Fibroblast of gingiva (primary cell): ENCODE data around the gene MTX3.

ENCODE experiments used
- DNase-seq: peaks from one replicate; pipeline ENCODE4 v3.0.0-alpha.2; 2011; ENCODE audit warnings: low read depth

Gene MTX3

DNA sequence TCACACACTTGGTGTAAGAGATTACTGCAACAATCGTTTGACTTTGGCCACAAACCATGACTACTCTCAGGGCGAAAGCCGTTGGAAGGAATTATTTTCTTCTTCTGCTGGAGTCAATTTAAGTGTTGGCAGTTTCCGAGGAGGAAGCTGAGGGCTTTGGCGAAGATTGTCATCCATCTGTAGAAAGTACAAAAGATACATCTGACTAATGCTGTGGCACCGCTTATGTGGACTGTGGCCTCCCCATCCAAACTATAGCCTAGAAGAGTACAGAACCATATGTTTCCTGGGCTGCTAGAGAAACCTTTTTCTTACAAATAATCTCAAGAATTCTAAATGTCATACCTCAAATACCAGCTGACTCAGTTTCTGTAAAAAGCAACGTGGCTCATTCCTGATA, 7.4 kb downstream of the MTX3 start:
- DNase-seq = no peak

DNA sequence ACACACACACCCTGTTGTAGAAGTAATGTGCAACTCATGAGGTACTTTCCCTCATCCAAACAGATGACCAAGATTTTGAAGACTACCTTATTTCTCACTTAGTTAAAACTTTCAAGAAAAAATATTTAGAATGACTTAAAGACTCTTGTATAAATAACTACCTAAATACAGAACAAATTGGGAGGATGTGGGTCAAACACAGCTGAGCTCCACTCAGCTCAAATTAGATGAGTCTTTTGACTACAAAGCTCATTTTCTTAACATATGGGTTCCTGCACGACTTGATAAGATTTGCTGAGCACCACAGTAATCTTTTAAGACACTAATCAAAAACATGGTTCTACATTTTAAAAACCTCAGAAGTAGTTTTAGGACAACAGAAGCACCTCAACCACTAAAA, 8.9 kb downstream of the MTX3 start:
- DNase-seq = no peak

DNA sequence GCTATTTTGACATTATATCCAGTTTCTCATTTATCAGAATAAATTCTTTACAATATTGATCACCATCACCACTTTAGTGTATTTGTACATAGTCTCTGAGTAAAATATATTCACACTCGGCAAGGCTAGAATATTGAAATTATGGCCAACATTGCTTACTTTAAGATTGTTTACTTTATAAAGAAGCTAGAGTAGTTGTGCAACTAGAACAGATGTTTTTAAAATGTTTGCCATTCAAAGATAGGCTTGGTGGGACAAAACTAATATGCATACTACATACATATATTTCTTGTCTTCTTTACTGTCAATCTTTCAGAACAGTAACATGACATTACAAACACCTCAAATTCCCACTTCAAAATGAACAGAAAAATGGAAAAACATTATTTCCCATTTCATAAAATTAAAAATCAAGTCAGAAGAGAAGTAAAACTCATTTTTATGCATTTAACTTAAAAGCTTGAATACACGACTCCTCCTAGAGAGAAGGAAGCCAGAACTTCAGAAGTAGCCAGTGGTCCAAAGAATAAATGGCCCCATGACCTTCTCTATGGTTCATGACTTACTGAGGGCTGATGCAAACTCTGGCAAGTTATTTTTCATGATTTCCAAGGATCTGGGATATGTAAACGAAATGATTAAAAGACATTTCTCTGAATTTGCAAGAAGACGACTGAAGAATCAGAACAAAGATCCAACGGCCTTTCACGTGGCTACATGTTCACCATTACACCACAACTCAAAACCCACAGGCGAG, 14.1 kb downstream of the MTX3 start:
- DNase-seq = no peak

DNA sequence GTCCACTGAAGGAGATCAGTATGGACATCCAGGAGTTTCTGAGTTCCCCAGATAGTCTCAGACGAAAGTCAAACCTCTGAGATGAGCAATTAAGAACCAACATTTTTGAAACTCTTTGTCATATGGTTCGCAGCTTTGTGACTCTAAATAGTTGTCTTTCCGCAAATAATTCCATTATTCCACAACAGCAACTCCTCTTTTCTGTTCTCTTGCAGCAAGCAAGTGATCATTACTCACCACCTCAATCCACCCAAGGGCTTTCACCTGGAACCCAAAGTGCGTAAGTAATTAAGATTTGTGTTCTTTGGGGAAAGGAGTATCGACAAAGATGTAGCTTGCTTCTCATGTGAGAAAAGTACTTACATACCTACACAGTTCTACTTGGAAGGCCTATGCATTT, 15.6 kb downstream of the MTX3 start:
- DNase-seq = no peak

DNA sequence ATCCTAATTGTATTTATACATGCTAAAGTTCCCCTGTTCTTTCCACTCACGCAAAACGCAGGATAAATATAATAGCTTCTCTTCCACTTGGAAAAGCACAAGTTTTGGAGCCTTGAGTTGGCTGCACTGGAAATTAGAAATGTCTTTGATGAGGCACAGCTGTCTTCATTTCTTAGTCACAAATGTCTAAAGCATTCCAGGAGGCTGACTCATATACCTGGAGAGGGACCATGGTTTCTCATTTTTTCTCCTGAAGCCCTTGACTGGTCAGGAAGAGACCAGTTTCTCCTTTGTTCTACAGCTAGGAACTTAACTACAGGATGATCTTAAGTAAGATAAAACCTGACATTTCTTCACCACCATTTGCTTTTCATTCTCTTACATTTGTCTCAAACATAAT, 16.2 kb downstream of the MTX3 start:
- peak; percentile 12 for DNase-seq

DNA sequence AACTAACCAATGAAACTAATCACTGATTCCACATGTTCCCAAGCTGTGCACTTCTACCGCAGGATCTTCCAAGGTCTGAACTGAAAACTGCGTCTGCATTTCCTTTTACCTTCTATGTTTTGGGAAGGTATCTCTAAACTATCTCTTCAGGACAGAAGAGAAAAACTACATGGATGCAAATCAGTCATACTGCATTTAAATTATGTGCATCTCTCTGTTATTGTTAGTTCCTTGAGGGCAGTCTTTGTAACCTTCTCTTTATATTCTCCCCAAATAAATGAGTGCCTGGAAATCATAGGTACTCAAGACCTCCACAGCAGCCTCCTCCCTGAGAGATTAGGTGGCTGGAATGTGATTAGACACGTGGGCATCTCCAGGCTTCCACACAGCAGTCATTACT, 17.1 kb downstream of the MTX3 start:
- DNase-seq = no peak

DNA sequence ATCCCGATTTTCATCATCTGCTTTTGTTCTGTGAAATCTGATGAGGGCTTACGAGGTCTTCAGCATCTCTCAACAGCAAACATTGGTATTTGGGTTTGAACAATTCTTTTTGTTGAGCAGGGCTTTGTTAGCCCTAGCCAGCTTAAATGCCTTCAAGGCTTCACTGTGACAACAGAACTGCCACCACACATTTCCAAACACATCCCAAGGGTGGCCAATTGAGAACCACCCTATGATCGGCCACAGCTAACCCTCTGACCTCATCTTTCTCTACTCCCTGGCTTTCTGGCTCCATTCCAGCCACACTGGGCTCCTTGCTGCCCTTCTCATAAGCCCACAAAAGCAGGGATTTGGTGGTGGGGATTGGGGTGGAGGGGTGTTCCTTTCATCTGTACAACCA, 17.6 kb downstream of the MTX3 start:
- no peak for DNase-seq

DNA sequence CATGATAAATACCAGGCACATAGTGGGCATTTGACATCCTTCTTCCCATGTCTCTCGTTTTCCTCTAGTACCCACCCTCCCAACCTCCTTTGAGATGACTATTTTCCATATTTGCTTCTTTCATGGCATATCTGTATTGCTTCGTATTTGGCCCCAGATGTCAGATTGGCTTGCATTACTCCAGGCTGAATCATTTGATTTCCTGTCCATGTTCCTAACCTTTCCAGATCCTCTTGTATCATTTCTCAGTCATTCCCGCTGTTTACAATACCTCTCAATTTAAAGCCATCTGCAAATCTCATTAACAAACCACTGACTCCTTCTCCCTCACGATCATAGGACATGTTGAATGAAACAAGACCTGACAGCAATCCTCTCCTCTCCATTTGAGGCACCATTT, 19.9 kb downstream of the MTX3 start:
- DNase-seq = peak; percentile 56

DNA sequence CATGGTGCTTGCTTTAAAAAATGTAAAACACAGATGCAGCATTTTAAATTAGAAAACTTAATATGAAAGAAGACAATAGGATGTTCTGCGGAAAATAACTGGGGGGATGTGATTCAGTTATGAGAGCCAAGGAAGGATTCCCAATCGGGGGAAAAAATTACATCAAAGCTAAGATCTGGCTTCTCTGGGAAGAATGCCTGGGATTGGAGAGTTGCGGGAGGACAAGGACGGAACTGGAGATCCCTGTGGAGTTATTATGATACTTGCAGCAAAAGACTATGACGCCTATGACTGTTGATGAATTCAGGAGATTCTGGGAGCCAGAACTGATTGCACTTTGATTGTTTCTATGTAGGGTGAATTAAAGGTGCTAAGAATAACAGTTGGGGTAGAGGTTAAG, 24.6 kb downstream of the MTX3 start:
- DNase-seq = no peak

DNA sequence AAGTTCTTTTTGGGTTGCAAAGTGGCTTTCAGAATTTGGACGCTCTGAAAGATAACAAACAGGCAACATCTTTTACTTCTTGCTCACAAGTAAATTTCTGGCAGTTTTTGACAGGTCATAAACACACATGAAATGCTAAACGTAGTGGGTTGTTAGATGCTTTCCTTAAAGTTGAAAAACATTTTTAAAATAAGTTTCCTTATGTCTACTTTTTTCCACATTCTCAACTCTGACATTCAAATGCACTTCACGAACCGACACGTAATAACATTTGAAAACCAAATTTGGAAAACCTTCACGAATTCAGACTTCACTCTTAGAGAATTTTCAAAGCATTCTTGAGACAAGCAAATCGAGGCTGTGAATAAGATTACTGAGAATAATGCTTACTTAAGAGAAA, 26.9 kb downstream of the MTX3 start:
- DNase-seq = no peak

DNA sequence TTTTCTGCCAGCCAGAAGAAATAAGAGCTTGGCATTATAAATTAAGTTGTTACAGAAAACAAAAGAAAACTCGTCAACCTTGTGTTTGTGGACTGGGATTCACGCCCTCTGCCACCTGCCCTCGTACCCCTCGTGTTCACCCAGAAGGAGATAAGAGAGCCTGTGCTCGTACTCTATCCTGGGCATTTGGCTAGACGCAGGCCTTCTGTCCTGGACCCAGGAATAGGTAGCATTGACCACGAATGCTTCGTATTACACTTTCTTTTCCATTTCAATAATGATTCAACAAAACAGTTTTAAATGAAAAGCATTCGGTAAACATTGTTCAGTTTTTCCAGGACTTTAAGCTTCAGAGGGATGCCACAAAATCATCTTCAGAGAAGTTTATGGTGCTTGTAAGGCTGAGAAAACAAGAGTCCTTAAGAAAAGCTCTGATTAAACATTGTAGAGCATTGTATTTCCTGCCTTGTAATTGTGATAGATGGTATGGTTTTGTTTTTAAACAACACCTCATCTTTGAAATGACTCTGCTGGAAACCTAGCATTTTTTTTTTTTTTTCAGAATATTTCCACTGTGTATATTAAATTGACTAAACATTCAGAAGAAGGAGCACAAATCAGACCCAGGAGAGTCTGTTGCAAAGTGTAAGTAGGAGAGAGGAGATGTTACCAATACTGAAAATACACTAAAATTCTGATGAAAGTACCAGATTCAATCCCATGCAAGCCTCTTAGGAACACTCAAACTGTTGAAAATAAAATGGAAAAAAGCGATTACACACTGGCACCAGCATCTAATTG, 27.6 kb downstream of the MTX3 start:
- DNase-seq = no peak

DNA sequence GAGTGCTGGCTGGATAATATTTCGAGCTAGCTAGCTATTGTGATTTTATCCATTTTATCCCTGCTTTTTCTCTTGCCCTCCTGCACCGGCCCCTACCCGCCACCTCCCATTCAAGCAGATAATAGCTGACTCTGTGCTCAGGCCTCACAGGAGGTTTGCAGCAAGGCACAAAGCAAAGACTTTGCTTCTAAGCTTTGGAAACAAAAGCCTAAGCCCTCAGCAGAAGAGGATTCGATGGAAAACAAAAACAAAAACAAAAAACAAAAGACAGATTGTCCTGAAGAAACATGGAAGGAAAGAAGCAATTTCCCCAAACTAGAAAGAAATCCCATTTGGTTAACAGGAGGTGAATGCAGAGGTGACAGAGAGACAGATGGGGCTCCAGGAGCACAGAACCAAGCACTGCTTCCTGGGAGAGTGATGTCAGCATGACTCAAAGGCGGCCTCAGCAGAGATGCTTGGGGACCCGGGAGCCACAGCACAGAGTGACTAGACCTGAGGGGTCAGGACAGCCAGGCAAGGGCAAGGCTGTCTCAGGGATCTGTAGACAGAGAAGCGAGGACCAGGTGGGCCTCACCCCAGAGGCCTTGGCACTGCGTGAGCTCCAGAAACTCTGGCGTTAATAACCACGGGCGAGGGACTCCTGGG, 28.4 kb downstream of the MTX3 start:
- no peak for DNase-seq

DNA sequence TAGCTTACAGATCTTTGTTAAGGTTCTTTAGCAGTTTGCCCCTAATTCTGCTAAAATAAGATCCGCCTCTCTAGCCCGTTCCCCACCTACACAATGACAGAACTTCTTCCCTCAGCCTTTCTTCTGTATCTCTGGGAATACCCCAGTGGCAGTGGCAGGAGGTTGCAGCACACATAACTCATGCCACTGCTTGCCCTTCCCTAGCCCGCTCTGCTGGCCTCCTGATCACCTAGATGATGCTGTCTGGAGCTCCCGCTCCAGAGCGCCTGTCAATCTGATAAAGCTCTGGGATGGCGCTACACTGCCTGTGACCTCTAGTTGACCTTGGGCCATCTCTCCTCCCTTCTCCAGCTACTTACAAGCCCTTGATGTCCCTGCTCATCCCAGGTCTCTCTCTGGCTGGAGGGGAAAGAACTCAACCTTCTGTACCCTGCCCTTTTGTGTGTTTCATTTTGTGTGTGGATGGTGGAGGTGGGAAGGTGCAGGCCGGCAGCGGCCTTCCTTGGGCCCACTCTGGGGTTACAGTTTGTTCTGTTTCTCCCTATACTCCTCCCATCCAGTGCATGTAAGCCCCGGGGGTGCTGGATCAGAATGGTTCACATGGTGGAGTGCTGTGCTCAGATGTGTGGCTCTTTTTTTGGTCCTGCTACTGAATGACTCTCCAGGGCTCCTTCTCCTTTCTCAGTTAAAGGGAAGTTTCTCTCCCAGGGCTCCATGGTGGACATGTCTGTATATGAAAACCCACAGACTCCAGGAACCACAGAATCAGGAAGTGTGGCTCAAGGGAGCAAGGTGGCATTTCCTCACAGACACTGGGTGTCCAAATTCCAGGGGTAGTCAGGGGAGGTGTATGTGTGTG, 29.1 kb downstream of the MTX3 start:
- DNase-seq = no peak

DNA sequence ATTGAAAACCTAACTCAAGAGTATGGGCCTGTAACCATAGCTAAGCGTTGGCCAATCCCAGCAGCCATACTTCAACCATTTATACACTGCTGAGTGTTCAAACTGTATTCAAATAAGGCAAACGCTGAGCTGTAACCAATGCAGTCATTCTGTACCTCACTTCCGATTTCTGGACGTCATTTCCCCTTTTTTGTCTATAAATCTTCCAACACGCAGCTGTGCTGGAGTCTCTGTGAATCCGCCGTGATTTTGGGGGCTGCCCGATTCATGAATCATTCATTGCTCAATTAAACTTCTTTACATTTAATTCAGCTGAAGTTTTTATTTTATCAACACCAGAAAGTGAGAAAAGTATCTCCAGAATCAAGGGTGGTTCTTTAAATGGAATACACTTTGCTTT, 31.7 kb downstream of the MTX3 start:
- no peak for DNase-seq

DNA sequence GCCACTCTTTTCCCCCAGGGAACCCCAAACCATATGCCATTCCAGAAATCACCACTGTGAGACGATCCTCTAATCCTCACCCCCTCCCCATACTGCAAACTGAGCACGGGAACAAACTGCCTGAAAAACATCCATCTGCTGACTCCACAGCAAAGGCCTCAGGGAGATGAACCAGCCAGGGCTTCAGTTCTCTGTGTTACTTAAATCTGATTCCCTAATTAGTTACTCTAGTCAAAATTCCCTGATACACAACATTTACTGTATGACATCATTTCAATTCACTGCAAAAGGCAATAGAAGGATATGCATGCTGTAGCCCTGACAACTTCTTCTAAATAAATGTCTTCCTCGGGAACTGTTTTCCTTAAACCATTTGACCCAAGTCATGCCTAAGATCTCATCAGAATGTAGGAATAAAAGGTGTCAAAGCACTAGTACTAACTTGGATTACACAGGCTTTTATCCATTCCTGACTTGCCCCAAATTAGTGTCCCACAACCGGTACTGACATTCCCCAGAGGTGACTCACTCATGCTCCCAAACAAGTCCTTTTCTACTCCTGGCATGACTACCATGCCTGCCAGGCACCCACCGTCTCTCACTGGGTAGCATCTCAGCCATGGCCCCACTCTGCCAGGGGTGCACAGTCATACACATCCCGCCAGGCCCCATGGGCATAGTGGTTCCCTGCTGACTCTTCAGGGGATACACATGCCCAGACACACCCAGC, 35.0 kb downstream of the MTX3 start:
- DNase-seq = peak; percentile 30

DNA sequence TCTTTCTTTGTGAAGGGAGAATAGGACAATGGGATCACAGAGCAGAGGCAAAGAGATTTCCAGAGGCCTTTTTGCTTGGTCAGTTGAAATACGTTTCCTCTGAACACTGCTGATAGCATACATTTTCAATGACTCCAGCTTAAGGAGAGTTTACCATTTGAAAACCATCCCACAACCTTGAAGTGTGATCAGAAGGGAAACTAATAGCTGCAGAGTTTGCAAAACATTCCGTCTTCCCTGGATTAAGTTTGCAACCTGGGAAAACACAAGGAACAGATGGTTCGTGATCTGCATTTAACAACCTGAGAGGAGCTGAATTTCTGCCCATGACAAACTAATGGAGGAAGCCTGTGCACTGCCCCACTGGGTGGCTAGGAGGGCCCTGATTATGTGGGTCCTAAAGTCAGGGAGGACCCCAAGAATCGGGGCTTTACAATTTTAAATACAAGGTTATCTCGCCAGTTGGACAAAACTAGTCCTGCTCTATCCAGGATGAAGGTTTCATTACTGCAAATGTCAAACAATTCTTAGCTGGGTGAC, 35.6 kb downstream of the MTX3 start:
- DNase-seq = no peak

DNA sequence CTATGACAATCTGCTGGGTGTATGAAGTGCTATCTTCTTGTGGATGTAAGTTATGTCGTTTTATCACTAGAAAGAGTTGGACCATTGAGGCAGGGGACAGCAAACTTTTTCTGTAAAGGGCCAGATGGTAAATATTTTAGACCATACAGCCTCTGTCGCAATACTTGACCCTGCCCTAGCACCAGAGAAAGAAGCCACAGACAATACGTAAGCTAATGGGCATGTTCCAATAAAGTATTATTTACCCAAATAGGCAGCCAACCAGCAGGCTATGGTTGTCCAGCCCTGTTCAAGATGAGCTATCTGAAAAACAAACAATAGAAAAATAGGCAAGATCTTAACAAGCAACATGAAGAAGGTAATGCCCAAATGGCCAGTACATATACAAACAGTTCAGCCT, 36.4 kb downstream of the MTX3 start:
- peak; percentile 76 for DNase-seq

DNA sequence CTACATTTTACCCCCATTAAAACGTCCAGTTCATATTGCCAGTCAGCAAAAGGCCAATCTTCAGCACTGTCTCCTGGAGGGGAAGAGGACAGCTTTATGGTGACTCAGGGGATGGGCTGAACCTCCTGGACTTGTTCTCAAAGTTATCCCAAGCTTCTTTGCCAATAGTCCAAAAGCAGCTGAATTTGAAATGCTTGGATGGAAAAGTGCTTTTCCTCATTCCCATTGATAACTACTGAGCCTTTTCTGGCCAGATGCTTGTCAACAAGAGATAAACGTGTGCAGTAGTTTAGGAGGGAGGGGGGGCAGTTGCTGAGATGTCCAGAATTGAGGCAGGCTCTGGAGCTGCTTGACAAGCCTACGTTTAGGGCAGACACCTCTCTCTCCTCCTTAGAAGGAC, 43.5 kb downstream of the MTX3 start:
- no peak for DNase-seq

DNA sequence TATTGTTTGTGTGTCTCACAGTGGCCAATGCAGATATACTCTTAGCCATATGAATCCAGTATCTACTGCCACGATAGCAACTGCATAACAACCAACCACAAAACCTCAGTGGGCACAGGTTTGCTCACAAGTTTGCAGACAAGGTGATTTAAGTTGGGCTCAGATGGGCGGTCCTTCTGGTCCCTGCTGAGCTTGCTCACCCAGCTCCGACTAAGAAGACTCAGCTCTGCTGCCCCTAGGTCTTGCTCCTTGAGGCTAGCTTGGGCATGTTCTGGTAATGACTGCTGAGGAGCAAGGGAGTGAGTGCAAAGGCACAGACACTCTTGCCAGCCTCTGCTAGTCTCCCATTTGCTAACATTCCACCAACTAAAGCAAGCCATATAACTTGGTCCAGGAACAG, 52.6 kb downstream of the MTX3 start:
- DNase-seq = no peak

DNA sequence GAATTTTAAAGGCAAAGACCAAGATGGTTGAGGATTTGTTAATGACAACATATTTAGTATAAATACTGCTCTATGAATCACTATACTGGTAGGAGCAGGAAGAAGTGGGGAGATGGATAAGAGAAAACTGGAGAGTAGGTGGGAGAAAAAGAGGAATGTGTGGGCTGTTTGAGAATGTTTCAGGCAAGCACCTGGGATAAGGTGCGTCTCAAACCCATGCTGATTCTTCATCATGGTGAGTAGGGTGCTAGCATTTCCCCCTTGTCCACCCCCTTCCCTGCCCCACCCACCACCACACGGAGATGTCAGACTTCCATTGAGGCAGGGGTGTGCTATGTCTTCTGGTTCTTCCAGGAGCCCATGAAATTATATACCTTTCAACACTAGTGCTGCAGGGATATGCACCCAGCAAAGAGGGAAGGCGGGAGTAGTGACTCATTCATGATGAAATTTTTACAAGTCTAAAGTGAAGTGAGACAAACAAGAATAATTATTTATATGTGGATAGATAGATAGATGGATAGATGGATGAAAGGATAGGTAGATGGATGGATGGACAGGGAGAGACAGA, 54.3 kb downstream of the MTX3 start:
- no peak for DNase-seq
